GM21390 (cell line): Measurements from ENCODE around the gene SCML1.
"Not testable (repeated sequence)": the region's sequence is repeated elsewhere in the genome, so short reads cannot be mapped to it uniquely, and the experiment has no call there.

Source experiments
- ATAC-seq: cut with Tn5 transposase; IDR thresholded peaks from one replicate; pipeline ENCODE4 v1.9.1; 2021; ENCODE audit not compliant: unreplicated experiment

Gene SCML1

DNA sequence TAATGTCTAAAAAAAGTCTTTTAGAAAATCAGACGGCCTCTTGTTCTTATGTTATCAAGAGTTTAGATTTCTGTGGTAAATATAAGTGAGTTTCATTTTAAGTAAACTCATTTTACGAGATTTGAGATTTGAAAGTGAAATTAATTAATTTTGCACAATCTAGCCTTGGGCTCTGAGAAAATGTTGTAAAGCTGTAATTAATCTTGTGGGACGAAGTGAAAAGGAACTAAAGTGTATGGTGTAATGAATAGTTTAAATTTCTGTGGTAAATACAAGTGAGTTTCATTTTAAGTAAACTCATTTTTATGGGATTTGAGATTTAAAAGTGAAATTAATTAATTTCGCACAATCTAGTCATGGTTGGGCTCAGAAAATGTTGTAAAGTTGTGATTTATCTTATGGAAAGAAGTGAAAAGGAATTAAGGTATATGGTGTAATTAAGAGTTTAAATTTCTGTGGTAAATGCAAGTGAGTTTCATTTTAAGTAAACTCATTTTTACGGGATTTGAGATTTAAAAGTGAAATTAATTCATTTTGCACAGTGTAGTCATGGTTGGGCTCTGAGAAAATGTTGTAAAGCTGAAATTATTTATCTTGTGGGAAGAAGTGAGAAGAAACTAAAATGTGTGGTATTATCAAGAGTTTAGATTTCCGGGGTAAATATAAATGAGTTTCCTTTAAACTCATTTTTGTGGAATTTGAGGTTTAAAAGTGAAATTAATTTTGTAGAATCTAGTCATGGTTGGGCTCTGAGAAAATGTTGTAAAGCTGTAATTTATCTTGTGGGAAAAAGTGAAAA lies 1.6 kb downstream of the SCML1 start:
- ATAC-seq: no peak

DNA sequence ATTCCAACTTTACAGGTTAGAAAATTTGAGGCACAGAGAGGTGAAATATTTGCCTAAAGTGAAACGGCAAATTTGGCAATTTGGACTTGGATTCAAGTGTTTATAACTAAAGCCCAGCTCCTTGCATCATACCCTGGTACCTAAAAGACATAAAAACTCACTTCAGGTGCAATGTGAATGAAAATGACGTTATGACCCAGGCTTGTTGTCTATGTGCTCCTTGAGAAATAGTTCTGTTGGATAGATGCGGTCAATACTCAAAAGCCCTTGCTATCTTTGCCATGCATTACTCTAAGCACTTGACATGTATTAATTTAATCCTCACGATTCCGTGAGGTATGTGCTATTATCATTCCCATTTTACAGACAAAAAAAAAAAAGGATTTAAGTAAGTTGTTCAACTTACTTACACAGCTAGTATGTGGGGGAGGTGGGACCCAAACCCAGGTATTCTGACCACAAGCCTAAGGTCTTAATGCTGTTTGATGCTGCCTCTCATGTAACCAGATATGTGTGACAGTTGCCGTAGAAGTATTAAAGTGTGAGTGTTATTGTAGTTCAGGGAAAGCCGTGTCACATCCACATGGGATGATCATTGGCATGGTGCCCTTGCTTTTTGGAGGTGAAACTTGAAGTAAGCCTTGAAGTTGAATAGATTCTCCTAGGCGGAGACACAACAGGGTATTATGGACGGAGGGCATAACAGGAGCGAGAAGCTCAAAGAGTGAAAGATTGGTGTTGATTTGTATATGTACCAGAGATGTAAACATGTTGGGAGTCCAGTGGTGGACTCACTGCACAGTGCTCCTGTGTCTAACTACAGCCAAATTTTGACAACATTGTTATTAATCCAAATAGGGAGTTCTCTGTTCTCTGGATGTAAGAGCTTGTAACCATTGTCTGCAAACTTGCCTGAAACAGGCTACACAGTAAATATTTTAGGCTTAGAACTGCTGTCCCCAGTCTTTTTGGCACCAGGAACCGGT lies 3.1 kb downstream of the SCML1 start:
- ATAC-seq: no peak

DNA sequence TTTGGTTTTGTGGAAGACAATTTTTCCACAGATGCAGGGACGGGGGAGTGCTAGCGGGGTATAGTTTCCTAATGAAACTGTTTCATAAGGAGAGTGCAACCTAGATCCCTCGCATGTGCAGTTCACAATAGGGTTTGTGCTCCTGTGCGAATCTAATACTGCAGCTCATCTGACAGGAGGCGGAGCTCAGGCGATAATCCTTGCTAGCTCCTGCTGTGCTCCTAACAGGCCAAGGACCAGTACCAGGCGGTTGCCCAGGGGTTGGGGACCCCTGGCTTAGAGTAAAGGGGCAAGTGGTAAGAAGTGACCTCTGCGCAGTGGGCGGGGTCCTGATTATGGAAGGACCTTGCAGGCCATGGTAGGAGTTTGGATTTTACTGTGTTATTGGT lies 3.8 kb downstream of the SCML1 start:
- no peak for ATAC-seq

DNA sequence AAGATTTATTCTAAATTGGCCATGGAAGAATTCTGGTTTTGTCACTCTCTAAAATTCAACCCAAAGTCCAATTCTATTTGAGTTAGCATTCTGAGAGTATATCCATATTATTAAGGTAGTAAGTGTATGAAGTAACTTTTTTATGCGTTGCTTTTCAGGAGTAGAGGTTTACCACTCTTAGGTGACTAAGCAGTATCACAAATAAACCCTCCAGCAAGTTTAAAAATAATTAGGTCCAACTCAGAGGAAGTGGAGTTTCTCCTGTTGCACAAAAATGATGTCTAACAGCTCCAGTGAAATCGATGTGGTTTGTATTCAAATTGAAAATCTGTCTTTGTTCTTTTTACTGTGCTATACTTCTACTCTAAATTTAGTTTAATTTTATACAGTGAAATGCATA lies 6.6 kb downstream of the SCML1 start:
- no peak for ATAC-seq

DNA sequence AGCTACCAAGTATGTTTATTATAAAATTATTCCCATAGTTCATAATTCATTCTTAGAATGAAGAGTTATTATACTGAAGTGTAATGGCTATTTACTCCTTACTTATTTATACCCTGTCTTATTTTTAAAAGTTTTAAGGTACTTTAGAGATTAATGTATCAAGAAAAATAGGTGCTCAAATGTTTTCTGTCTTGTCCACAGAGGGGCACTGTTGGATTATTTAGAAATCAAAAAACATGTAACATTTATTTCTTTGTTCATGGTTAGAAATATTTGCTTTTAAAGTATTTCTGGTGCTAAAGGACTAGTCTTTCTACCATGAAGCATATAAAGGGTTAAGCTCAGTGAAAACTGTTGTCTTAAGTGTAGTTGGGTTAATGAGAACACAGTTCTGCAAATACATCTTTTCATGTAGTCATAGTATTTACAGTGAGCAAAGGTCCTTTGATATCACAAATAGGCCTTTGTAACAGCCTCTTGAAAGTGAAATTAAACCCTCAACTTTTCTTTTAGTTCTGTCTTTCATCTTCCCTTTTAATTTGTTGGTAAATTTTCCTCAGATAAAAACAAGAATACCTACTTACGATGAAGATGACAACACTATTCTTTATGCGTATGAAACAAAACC lies 7.7 kb downstream of the SCML1 start:
- no peak for ATAC-seq

DNA sequence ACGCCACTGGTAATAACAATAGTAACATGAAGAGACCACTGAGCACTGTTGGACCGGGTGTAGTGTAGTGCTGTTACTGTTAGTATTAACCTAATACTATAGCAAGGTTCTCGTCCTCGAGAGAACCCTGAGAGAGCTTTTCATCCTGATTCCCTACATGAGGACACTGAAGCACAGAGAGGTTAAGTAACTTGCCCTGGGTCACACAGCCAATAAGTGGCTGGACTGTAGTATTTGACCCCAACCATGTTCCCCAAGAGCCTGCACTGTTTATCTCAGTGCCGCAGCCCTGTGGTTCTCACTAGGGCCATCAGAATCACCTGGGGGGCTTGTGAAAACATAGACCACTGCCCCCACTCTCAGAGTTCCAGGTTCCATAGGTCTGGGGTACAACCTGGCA lies 10.4 kb downstream of the SCML1 start:
- no peak for ATAC-seq

DNA sequence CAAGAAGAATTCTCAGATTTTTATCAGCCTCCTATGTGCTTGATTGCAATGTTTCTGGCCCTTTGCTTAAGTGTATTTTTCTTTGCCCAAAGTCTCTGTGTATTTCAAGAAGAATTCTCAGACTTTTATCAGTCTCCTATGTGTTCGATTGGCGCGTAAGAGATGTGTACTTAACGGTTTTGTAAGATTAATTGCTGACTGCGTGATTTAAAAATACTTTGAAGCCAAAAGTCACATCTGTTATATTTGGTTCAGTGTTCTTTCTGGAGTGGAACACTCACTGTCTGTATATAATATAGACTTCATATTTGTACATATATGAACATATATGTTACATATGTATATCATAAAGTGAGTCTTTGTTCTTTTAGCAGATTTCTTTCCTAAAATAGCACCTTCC lies 11.4 kb downstream of the SCML1 start:
- ATAC-seq: no peak

DNA sequence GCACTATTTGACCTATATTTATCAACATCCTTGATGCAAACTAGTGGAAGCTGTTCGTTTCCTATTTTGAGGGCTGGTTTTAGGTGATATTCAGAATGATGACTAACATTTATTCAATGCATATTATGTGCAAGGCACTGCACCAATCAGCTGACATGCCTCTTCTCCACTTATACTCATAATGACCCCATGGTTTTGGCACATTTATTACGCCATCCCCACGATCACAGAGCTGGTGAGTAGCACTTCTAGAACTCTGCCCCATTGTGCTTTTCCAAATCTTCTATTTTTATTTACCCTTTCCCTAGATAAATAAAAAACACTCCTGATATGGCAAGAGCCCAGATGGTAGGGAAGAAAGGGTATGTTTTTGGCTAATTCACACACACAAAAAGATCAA lies 13.1 kb downstream of the SCML1 start:
- ATAC-seq: no peak

DNA sequence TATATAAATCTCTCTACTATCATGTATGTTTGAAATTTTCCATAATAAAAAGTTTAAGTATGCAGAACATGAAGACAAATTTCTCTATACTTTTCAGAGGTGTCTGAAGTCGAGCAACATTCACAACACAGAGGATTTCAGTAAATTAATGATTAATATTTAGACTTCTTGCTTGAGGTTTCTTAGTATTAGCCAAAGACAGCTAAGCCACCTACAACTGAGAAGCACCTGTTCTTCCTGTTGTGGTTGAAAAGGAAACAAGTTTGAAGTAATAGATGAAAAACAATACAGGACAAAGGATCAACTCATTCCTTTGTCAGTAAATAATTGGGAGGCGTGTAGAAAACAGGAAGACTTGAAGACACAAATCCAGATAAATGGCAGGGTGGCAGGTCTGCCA lies 21.1 kb downstream of the SCML1 start:
- peak; percentile 84 for ATAC-seq

DNA sequence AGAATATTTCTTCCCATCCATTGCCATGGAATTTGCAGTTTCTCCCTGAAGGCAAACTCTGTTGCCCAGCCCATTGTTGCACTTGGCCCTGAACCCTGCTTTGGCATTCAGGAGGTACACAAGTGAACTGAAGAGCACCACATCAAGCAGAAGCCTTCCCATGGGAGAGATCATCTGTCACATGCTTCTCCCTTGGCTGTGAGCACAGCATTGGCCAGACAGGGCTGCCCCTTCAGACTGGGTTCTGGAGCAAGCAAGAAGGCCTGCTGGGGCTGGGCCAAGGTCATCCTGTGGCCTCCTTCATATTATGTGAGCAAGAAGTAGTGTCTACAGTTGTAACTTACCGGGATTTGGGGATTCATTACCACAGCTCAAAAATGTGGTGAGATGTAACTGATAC lies 22.7 kb downstream of the SCML1 start:
- ATAC-seq: no peak

DNA sequence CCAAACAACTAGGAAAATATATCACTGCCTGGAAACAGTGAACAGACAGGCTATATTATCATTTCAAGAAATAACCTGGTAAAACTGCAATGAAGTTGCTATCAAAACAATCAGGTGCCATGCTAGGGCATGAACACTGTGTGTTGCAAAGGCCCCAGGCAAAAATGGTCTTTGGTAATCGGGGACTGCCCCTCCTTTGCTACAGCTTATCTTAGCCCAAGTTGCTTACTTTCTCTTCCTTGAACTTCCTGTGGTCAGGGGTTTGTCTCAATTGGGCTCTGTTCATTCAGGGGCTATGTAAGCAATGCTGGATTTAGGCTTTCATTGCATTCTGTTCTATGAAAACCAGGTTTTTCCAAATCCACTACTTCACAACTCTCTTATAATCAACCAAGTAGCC lies 30.4 kb downstream of the SCML1 start:
- no peak for ATAC-seq

DNA sequence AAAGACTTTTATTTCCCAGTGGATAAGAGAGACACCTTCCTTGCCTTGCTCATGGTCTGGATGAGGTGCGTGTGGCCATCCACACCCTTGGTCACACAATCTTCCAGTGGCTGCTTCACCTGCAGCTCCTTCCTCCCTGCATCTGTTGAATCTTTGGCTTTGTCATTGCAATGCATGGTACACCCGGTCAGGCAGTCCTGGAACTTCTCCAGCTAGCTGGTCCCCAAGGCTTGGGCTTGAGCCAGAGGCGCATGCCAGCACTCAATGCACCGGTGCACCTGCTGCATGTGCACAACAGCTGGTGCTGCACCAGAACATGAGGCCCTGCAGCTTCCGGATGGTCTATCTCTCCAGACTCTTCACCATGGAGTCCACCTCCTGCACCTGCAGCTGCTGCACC lies 31.7 kb downstream of the SCML1 start:
- ATAC-seq: no peak

DNA sequence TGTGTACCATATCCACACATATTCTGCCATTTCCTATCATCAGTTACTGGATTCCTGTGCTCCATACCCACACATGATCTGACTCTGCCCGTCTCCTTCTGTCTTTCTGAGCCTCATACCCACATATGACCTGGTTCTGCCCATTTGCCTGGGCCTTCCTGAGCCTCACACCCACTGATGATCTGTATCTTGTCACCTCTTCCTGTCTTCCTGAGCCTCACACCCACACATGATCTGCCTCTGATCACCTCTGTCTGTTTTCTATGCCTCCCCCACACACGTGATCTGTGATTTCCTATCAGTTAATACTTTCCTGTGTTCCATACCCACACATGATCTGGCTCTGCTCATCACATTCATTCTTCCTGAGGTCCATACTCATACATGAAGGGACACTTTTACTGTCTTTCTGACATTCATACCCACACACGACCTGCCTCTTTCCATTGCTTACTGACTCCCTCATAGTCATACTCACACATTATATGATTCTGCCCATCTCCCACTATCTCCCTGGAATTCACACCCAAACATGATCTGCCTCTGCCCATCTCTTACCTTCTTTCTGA lies 32.5 kb downstream of the SCML1 start:
- no peak for ATAC-seq

DNA sequence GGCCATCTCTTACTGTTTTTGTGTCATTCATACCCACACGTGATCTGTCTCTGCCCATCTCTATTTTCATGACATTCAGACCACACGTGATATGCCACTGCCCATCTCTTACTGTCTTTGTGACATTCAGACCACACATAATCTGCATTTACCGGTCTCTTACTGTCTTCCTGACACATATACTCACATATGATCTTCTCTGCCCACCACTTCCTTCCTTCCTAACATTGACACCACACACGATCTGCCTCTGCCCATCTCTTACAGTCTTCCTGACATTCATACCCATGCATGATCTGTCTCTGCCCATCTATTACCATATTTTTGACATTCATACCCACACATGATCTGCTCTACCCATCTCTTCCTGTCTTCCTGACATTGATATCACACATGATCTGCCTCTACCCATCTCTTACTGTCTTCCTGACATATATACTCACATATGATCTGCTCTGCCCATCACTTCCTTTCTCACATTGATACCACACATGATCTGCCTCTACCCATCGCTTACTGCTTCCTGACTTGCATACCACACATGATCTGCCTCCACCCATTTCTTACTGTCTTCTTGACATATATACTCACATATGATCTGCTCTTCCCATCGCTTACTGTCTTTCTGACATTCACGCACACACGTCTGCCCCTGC lies 36.1 kb downstream of the SCML1 start:
- no peak for ATAC-seq

DNA sequence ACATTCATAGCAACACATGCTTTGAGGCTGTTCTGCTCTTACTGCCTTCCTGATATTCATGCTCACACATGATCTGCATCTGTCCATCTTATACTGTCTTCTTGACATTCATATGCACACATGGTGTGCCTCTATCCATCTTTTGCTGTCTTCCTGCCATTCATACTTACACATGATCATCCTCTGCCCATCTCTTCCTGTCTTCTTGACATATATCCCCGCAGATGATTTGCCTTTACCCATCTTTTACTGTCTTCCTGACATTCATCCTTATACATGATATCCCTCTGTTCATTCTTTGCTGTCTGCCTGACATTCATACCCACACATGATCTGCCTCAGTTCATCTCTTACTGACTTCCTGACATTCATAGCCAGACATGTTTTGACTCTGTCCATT lies 36.8 kb downstream of the SCML1 start:
- no peak for ATAC-seq

DNA sequence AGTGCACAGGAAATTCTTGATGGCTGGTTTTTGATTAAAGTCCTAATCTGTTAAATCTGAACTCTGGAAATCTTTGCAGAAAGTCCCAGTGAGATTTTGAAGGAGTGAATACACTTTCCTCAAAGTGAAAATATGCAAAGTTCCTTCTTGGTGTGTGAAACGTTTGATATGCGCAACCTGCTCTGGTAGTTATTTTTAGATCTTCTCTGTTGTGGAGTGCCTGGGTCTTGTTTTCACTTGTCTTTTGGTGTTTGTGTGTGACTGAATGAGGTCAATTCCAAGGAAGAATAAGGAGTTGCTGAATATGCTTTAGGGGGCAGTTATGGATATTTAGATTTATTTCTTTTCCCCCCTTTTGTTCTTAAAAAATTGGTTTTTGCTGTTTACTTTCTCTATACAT lies 41.7 kb downstream of the SCML1 start:
- ATAC-seq: no peak

DNA sequence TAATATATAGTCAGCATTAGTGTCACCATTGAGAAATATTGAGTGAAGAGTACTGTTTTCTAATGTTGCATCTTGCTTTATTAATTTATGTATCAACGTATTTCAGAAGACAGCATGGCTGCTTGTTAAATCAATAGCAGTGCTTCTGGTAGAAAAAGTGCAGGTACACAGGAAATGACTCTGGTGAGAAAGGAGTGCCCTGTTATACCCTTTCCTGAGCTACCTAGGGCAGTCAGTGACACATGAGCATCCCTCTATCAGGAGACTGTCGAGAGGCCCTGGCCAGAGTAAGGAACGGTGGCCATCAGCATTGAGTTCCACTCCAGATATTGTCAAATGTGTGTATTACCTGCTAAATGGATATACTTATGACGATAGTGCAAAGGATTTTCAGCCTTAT lies 42.1 kb downstream of the SCML1 start:
- ATAC-seq: no peak

DNA sequence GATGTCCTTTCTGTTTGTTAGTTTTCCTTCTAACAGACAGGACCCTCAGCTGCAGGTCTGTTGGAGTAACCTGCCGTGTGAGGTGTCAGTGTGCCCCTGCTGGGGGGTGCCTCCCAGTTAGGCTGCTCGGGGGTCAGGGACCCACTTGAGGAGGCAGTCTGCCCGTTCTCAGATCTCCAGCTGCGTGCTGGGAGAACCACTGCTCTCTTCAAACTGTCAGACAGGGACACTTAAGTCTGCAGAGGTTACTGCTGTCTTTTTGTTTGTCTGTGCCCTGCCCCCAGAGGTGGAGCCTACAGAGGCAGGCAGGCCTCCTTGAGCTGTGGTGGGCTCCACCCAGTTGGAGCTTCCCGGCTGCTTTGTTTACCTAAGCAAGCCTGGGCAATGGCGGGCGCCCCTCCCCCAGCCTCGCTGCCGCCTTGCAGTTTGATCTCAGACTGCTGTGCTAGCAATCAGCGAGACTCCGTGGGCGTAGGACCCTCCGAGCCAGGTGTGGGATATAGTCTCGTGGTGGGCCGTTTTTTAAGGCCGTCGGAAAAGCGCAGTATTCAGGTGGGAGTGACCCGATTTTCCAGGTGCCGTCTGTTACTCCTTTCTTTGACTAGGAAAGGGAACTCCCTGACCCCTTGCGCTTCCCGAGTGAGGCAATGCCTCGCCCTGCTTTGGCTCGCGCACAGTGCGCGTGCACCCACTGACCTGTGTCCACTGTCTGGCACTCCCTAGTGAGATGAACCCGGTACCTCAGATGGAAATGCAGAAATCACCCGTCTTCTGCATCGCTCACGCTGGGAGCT lies 49.5 kb downstream of the SCML1 start:
- not testable (repeated sequence) for ATAC-seq

DNA sequence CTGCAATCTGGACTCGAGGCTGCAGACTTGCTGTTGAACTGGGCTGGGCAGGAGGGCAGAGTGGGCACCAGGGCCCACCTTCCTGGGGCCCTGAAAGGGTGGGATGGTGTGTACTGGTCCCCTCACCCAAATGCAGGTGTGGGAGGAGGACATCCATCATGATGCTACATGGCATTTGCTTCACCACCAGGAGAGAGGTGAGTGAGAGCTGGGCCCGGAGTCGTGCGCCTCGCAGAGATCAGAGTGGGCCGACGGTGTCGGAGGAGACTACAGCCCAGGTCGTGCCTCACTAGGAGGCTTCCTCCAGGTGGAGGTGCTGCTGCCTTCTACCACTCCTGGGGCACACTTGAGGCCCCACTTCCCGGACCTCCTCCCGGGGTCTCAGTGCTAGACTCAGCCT lies 50.3 kb downstream of the SCML1 start:
- no peak for ATAC-seq

DNA sequence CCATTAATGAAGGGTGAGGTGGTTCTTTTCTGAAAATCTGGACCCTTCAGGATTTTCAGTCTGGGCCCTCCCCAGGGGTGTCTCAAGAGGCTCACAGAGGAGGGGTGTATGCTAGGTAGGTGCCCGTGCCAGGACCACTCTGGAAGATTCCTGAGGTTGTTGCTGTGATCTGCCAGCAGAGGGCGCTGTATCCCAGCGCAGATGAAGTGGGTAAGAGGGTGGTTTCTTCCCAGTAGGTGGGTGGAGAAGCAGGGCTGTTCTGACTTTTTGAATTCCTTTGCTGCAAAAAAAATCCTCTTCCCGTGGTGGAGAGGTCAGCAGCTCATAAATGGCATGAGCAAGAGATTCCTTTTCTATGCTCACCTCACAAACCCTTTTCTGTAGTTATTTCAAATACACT lies 51.1 kb downstream of the SCML1 start:
- no peak for ATAC-seq
